ENCODE results near the gene CCDC77. TPM values are rescaled to one million over a fixed set of nuclear protein-coding genes. Genes with fewer than 3 reads are reported as not detected.
A peak's percentile ranks its signal among the peaks of the same experiment; 100 is the strongest.

Gene CCDC77
- total and polyA plus RNA-seq, 10 of the 15 experiments (the other 5 are each of a cell fraction or from before 2014, with no cell fraction given): 8.8 to 22.5 (median 15.8) TPM

DNA sequence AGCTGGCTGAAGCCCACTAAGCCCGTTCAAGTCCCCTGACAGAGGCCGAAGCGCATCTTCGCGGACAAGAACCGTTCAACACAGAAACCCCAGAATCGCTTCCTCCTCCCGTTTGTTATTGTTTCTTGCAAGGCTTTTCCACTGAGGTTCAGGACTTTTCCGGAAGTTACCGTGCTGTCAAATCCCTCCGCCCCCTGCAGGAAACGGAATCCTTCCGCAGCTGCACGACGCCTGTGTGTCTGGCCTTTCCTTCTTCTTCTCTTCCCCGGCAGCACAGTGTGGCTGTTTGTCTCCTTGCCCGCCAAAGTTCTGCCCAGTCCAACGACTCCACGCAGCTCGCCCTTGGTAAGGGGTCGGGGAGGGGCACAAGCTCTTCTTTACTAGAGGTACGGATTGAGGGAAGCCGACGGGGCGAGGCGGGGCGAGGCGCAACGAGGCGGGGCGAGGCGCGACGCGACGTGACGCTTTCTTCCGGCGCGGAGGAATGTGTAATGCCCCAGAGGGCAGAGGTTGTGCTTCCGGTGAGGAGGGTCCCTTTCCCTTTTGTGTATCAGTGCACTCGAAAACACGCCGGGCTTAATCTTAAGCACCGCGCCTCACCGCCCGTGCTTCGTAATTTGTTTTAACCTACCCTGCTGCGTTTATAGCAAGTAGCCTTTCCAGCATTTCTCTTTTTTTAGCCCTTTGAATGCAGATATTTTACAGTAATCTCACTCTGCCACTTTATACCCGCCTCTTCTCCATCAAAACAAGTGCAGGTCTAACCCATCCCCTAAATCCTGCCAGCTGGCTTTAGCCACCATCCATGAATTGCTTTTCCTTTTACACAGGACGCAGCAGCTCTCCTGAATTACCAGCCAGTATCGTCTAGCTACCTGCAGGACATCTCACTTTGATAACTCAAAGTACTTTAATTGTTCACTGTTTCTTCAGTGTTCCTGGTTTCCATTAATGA is 12.0 kb upstream of the CCDC77 start, which contains the start of gene KDM5A (continued):
- TF ChIP-seq MYB (IDR thresholded peaks at IDR 0.05; ENCODE audit: borderline replicate concordance, low read depth, low read length) (no peak), RB1 (IDR thresholded peaks at IDR 0.05; ENCODE audit: borderline replicate concordance) (peak; percentile 82; the same call in 1 of the 2 replicates), RUNX3 (IDR thresholded peaks at IDR 0.05; ENCODE audit: low read length) (peak; percentile 74), WRNIP1 (IDR thresholded peaks at IDR 0.05; ENCODE audit: borderline replicate concordance, low read depth, low read length) (no peak), CHD2 (IDR thresholded peaks at IDR 0.05; ENCODE audit: borderline replicate concordance, low read depth, low read length) (peak; percentile 98), ESRRA (IDR thresholded peaks at IDR 0.05; ENCODE audit: low read length) (peak; percentile 52; the same call in 1 of the 2 replicates), CHD1 (IDR thresholded peaks at IDR 0.05; ENCODE audit: low read depth, low read length) (peak; percentile 62; the same call in 1 of the 2 replicates), BRCA1 (IDR thresholded peaks at IDR 0.05; ENCODE audit: low read depth, low read length) (0 out of 2 replicates have a peak, but pooled peaks have one; percentile 46), SMARCA5 (IDR thresholded peaks at IDR 0.05) (peak; percentile 88; the same call in 1 of the 2 replicates), SMAD5 (IDR thresholded peaks at IDR 0.05; ENCODE audit: low read depth) (peak; percentile 67; the same call in 1 of the 2 replicates), CHD4 (IDR thresholded peaks at IDR 0.05) (no peak), NFXL1 (IDR thresholded peaks at IDR 0.05; ENCODE audit: borderline replicate concordance) (no peak), CEBPB (IDR thresholded peaks at IDR 0.05; ENCODE audit: borderline replicate concordance in 1 of 2, low read depth in 2 of 2, low read length in 2 of 2) (no peak)
- TF ChIP-seq, protein P1, sequence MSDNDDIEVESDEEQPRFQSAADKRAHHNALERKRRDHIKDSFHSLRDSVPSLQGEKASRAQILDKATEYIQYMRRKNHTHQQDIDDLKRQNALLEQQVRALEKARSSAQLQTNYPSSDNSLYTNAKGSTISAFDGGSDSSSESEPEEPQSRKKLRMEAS (IDR thresholded peaks at IDR 0.05; ENCODE audit: low read depth, low read length): 0 out of 2 replicates have a peak, but pooled peaks have one; percentile 32
- TF ChIP-seq, protein P2, sequence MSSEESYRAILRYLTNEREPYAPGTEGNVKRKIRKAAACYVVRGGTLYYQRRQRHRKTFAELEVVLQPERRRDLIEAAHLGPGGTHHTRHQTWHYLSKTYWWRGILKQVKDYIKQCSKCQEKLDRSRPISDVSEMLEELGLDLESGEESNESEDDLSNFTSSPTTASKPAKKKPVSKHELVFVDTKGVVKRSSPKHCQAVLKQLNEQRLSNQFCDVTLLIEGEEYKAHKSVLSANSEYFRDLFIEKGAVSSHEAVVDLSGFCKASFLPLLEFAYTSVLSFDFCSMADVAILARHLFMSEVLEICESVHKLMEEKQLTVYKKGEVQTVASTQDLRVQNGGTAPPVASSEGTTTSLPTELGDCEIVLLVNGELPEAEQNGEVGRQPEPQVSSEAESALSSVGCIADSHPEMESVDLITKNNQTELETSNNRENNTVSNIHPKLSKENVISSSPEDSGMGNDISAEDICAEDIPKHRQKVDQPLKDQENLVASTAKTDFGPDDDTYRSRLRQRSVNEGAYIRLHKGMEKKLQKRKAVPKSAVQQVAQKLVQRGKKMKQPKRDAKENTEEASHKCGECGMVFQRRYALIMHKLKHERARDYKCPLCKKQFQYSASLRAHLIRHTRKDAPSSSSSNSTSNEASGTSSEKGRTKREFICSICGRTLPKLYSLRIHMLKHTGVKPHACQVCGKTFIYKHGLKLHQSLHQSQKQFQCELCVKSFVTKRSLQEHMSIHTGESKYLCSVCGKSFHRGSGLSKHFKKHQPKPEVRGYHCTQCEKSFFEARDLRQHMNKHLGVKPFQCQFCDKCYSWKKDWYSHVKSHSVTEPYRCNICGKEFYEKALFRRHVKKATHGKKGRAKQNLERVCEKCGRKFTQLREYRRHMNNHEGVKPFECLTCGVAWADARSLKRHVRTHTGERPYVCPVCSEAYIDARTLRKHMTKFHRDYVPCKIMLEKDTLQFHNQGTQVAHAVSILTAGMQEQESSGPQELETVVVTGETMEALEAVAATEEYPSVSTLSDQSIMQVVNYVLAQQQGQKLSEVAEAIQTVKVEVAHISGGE (CRISPR knock-in tag; IDR thresholded peaks at IDR 0.05): peak; percentile 74
- TF ChIP-seq, protein P3, sequence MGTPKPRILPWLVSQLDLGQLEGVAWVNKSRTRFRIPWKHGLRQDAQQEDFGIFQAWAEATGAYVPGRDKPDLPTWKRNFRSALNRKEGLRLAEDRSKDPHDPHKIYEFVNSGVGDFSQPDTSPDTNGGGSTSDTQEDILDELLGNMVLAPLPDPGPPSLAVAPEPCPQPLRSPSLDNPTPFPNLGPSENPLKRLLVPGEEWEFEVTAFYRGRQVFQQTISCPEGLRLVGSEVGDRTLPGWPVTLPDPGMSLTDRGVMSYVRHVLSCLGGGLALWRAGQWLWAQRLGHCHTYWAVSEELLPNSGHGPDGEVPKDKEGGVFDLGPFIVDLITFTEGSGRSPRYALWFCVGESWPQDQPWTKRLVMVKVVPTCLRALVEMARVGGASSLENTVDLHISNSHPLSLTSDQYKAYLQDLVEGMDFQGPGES (IDR thresholded peaks at IDR 0.05): peak; percentile 51; the same call in 1 of the 2 replicates
- TF ChIP-seq, protein P4, sequence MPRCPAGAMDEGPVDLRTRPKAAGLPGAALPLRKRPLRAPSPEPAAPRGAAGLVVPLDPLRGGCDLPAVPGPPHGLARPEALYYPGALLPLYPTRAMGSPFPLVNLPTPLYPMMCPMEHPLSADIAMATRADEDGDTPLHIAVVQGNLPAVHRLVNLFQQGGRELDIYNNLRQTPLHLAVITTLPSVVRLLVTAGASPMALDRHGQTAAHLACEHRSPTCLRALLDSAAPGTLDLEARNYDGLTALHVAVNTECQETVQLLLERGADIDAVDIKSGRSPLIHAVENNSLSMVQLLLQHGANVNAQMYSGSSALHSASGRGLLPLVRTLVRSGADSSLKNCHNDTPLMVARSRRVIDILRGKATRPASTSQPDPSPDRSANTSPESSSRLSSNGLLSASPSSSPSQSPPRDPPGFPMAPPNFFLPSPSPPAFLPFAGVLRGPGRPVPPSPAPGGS (IDR thresholded peaks at IDR 0.05; ENCODE audit: borderline replicate concordance, insufficient read depth, low read depth, low read length, poor library complexity, severe bottlenecking): no peak
- TF ChIP-seq, protein P5, sequence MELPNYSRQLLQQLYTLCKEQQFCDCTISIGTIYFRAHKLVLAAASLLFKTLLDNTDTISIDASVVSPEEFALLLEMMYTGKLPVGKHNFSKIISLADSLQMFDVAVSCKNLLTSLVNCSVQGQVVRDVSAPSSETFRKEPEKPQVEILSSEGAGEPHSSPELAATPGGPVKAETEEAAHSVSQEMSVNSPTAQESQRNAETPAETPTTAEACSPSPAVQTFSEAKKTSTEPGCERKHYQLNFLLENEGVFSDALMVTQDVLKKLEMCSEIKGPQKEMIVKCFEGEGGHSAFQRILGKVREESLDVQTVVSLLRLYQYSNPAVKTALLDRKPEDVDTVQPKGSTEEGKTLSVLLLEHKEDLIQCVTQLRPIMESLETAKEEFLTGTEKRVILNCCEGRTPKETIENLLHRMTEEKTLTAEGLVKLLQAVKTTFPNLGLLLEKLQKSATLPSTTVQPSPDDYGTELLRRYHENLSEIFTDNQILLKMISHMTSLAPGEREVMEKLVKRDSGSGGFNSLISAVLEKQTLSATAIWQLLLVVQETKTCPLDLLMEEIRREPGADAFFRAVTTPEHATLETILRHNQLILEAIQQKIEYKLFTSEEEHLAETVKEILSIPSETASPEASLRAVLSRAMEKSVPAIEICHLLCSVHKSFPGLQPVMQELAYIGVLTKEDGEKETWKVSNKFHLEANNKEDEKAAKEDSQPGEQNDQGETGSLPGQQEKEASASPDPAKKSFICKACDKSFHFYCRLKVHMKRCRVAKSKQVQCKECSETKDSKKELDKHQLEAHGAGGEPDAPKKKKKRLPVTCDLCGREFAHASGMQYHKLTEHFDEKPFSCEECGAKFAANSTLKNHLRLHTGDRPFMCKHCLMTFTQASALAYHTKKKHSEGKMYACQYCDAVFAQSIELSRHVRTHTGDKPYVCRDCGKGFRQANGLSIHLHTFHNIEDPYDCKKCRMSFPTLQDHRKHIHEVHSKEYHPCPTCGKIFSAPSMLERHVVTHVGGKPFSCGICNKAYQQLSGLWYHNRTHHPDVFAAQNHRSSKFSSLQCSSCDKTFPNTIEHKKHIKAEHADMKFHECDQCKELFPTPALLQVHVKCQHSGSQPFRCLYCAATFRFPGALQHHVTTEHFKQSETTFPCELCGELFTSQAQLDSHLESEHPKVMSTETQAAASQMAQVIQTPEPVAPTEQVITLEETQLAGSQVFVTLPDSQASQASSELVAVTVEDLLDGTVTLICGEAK (IDR thresholded peaks at IDR 0.05; ENCODE audit: borderline replicate concordance): peak; percentile 97

Data from GM12878 (cell line).